Measurements from ENCODE around the gene LRRC8A. TPM values are rescaled to one million over a fixed set of nuclear protein-coding genes. Genes with fewer than 3 reads are reported as not detected.

LRRC8A gene
- total RNA-seq, 1 experiment from 2014 or later = 22.0 TPM

- Histone ChIP-seq H3K4me2 (ENCODE audit: low read length) (no peak overlapping the region), H3K36me3 (ENCODE audit: control insufficient read depth in 1 of 2, insufficient read depth in 2 of 2, low read length in 2 of 2) (no peaks in the 10 kb centered on the region), H3K4me1 (ENCODE audit: control insufficient read depth in 1 of 2, insufficient read depth in 2 of 2, low read length in 2 of 2) (peaks cover 4 to 10% of the 10 kb centered on the region in 2 experiments; a peak in 3 of 4 replicates), H2AFZ (ENCODE audit: low read depth, low read length, poor library complexity, severe bottlenecking) (no peak overlapping the region), H3K4me3 (replicated peaks in 1 of 2; ENCODE audit: low read depth in 1 of 2, low read length in 2 of 2) (no peak overlapping the region), H4K20me1 (ENCODE audit: insufficient read depth) (no peaks in the 10 kb centered on the region), H3K9me2 (ENCODE audit: insufficient read depth) (no peaks in the 10 kb centered on the region), H3K9ac (ENCODE audit: low read length) (no peak overlapping the region), H3K79me2 (ENCODE audit: insufficient read depth, low read length) (no peaks in the 10 kb centered on the region), H3K27ac (ENCODE audit: low read depth, low read length) (no peak overlapping the region), H3K27me3 (ENCODE audit: insufficient read depth, low read length) (no peaks in the 10 kb centered on the region), H3K9me3 (ENCODE audit: control insufficient read depth in 1 of 2, insufficient read depth in 1 of 2, low read depth in 1 of 2, low read length in 2 of 2) (no peaks in the 10 kb centered on the region)
- CTCF ChIA-PET = interaction anchor here (0.9 to 3.5 kb wide), 4 partner anchors 66 to 196 kb away, joined by 4 to 20 read pairs (median 10); partner anchors contain the start of gene ENDOG
- DNase-seq (ENCODE audit: low read depth, low spot score) (no peak), ATAC-seq (no peak)
- TF ChIP-seq ZFX (IDR thresholded peaks at IDR 0.05) (no peak), ZBTB33 (IDR thresholded peaks at IDR 0.05; ENCODE audit: extremely low read depth, insufficient replicate concordance, low read length) (no peak), CEBPB (IDR thresholded peaks at IDR 0.05; ENCODE audit: low read depth) (no peak), JUND (IDR thresholded peaks at IDR 0.05) (no peak), ELF1 (IDR thresholded peaks at IDR 0.05; ENCODE audit: borderline replicate concordance, low read depth) (no peak), POLR2A (IDR thresholded peaks at IDR 0.05; ENCODE audit: borderline replicate concordance, extremely low read depth, insufficient read depth, insufficient read length) (no peak), SP1 (IDR thresholded peaks at IDR 0.05; ENCODE audit: low read depth) (no peak), ATF3 (IDR thresholded peaks at IDR 0.05) (no peak), CBX3 (IDR thresholded peaks at IDR 0.05; ENCODE audit: low read depth) (no peak), MAX (IDR thresholded peaks at IDR 0.05) (no peak), SIN3A (IDR thresholded peaks at IDR 0.05; ENCODE audit: low read depth) (no peak), EGR1 (IDR thresholded peaks at IDR 0.05; ENCODE audit: low read depth) (no peak)
- intact Hi-C loops (cut with micrococcal nuclease) = loop anchor here (5.0 kb wide), 1 partner anchor 282 kb away; no protein-coding TSS in a partner anchor
- POLR2A ChIA-PET = no interaction called here
- RAD21 ChIA-PET (ENCODE audit: low non-redundant PET in 1 of 2, low total read pairs in 2 of 2, uncharacterized antibody in 2 of 2, unreplicated experiment in 2 of 2) = no interaction called here
- no TSS peak for BruUV-seq (replicated peaks)
Measured at GRCh38 chr9:128929560-128929959, 47.6 kb downstream of the LRRC8A start.
